Measurements from ENCODE around the gene KIZ. TPM values are rescaled to one million over a fixed set of nuclear protein-coding genes. Genes with fewer than 3 reads are reported as not detected.

Gene KIZ
- total RNA-seq, 1 donor from 2014 or later, result 60.0 TPM

DNA sequence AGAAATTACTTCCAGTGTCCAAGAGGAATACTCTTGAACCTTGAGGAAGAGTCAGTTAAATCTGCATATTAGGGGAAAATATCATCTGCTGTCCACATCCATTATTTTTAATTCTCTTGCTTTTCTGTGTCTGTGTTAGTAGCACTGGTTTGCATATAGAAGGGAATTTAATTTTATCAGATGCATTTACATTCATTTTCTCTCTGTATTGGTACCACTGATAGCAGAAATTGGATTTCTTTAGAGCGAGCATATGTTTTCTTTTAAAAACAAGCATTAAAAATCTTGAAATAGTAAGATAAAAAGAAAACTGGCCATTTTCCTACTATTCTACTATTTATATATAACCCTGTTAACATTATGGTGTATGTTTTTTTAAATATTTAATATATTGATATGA, 83.8 kb downstream of the KIZ start:
- no peaks in the 10 kb centered on the region for H3K9me3 ChIP-seq (ENCODE audit: low read depth)
- H3K27me3 ChIP-seq, result no peaks in the 10 kb centered on the region
- peaks cover 28% of the 10 kb centered on the region for H3K4me1 ChIP-seq
- no peak overlapping the region for H3K4me3 Mint-ChIP-seq
- no peaks in the 10 kb centered on the region for H4K20me1 ChIP-seq (ENCODE audit: low read depth)
- H3K27me3 Mint-ChIP-seq (ENCODE audit: insufficient read depth, low read depth), result peaks cover 4% of the 10 kb centered on the region
- H3K27ac Mint-ChIP-seq, result no peak overlapping the region
- H2AFZ ChIP-seq (replicated peaks), result no peak overlapping the region
- no peak overlapping the region for H3K4me2 ChIP-seq
- H3F3A ChIP-seq (ENCODE audit: low read depth), result no peaks in the 10 kb centered on the region
- no peak overlapping the region for H3K4me3 ChIP-seq
- no peaks in the 10 kb centered on the region for H3K36me3 Mint-ChIP-seq
- no peaks in the 10 kb centered on the region for H3K9me3 Mint-ChIP-seq
- H3K79me2 ChIP-seq (ENCODE audit: low read depth), result no peaks in the 10 kb centered on the region
- peaks cover 2% of the 10 kb centered on the region for H3K4me1 Mint-ChIP-seq
- no peak overlapping the region for H3K27ac ChIP-seq
- H3K36me3 ChIP-seq, result no peaks in the 10 kb centered on the region
- TF ChIP-seq EZH2 (IDR thresholded peaks at IDR 0.05) (no peak), EZH2phosphoT487 (IDR thresholded peaks at IDR 0.05) (no peak)
- TF ChIP-seq, protein P1, sequence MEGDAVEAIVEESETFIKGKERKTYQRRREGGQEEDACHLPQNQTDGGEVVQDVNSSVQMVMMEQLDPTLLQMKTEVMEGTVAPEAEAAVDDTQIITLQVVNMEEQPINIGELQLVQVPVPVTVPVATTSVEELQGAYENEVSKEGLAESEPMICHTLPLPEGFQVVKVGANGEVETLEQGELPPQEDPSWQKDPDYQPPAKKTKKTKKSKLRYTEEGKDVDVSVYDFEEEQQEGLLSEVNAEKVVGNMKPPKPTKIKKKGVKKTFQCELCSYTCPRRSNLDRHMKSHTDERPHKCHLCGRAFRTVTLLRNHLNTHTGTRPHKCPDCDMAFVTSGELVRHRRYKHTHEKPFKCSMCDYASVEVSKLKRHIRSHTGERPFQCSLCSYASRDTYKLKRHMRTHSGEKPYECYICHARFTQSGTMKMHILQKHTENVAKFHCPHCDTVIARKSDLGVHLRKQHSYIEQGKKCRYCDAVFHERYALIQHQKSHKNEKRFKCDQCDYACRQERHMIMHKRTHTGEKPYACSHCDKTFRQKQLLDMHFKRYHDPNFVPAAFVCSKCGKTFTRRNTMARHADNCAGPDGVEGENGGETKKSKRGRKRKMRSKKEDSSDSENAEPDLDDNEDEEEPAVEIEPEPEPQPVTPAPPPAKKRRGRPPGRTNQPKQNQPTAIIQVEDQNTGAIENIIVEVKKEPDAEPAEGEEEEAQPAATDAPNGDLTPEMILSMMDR (IDR thresholded peaks at IDR 0.05), result no peak
- no peak for DNase-seq (ENCODE audit: low spot score)
- no peak overlapping the region for H3K9ac ChIP-seq

DNA sequence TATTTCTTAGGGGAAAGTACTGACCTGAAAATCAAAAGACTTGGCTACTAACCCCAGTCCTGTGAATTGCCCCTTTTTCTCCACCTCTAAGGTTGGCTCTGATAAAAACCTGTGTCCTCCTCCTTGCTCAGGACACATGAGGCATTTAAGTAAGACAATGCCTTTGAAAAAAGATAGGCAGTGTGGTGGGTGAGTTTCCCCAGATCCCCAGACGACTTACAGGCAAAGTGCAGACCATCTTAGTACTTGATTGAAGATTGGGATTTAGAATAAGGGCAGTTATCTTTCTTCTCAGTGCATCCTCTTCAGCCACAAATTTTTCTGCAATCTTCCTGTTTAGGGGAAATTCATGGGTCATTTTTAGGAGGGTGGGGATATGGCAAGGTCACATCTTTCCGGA, 87.8 kb downstream of the KIZ start:
- H3K4me1 ChIP-seq, result peaks cover 31% of the 10 kb centered on the region
- Mint-ChIP-seq H3K4me3 (no peak overlapping the region), H3K4me1 (peaks cover 2% of the 10 kb centered on the region), H3K36me3 (no peaks in the 10 kb centered on the region), H3K27me3 (ENCODE audit: insufficient read depth, low read depth) (no peaks in the 10 kb centered on the region), H3K9me3 (no peaks in the 10 kb centered on the region), H3K27ac (no peak overlapping the region)
- H3K4me3 ChIP-seq, result no peak overlapping the region
- H3K27ac ChIP-seq, result peak overlapping the region; percentile 1
- DNase-seq (ENCODE audit: low spot score), result no peak
- H3K9ac ChIP-seq, result no peak overlapping the region
- H3K4me2 ChIP-seq, result peak overlapping the region; percentile 48
- H3K36me3 ChIP-seq, result no peaks in the 10 kb centered on the region
- no peaks in the 10 kb centered on the region for H4K20me1 ChIP-seq (ENCODE audit: low read depth)
- no peaks in the 10 kb centered on the region for H3K9me3 ChIP-seq (ENCODE audit: low read depth)
- no peak overlapping the region for H2AFZ ChIP-seq (replicated peaks)
- TF ChIP-seq EZH2phosphoT487 (IDR thresholded peaks at IDR 0.05) (no peak), EZH2 (IDR thresholded peaks at IDR 0.05) (no peak)
- TF ChIP-seq, protein P1 (IDR thresholded peaks at IDR 0.05), result no peak
- H3K79me2 ChIP-seq (ENCODE audit: low read depth), result no peaks in the 10 kb centered on the region
- no peaks in the 10 kb centered on the region for H3K27me3 ChIP-seq
- no peaks in the 10 kb centered on the region for H3F3A ChIP-seq (ENCODE audit: low read depth)

DNA sequence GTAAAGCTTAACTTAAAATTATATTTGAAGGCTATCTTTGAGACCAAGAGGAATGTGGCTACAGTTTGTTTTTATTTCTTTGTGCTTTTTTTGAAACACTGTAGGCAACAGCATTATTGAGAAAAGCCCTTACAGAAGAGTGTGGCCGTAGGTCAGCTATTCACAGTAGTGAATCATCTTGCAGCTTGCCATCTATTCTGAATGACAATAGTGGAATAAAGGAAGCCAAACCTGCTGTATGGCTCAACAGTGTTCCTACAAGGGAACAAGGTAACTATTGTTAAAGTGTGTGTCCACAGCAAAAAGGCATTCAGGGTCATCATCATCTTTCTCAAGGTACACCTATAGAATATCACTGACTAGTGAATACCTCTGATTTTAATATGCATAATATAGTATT, 88.5 kb downstream of the KIZ start:
- Mint-ChIP-seq H3K27ac (no peak overlapping the region), H3K9me3 (no peaks in the 10 kb centered on the region), H3K4me1 (peaks cover 2% of the 10 kb centered on the region), H3K36me3 (no peaks in the 10 kb centered on the region), H3K27me3 (ENCODE audit: insufficient read depth, low read depth) (no peaks in the 10 kb centered on the region), H3K4me3 (no peak overlapping the region)
- DNase-seq (ENCODE audit: low spot score), result peak; percentile 53
- no peak overlapping the region for H3K4me3 ChIP-seq
- H3K79me2 ChIP-seq (ENCODE audit: low read depth), result no peaks in the 10 kb centered on the region
- no peaks in the 10 kb centered on the region for H3K36me3 ChIP-seq
- peaks cover 27% of the 10 kb centered on the region for H3K4me1 ChIP-seq
- H3F3A ChIP-seq (ENCODE audit: low read depth), result no peaks in the 10 kb centered on the region
- H4K20me1 ChIP-seq (ENCODE audit: low read depth), result no peaks in the 10 kb centered on the region
- no peak for TF ChIP-seq EZH2 (IDR thresholded peaks at IDR 0.05)
- TF ChIP-seq, protein P1 (IDR thresholded peaks at IDR 0.05), result no peak
- no peak for TF ChIP-seq EZH2phosphoT487 (IDR thresholded peaks at IDR 0.05)
- no peaks in the 10 kb centered on the region for H3K9me3 ChIP-seq (ENCODE audit: low read depth)
- peak overlapping the region; percentile 48 for H3K4me2 ChIP-seq
- no peak overlapping the region for H3K9ac ChIP-seq
- H3K27me3 ChIP-seq, result no peaks in the 10 kb centered on the region
- no peak overlapping the region for H3K27ac ChIP-seq
- no peak overlapping the region for H2AFZ ChIP-seq (replicated peaks)
